IMR-90 (cell line): ENCODE results near the gene LHFPL6. TPM values are rescaled to one million over a fixed set of nuclear protein-coding genes. Genes with fewer than 3 reads are reported as not detected.

Experiments
- polyA plus RNA-seq, 3 experiments: library from polyadenylated mRNA; depleted of rRNA; stranded (reverse); fragments of >200 nt; gene quantifications; 2 replicates each; pipeline ENCODE4 v1.2.3, GENCODE V29; 2012; ENCODE audit warnings: low replicate concordance in 1 of 3
- total RNA-seq: library from RNA; depleted of rRNA; stranded (reverse); fragments of >200 nt; gene quantifications from 2 replicates; pipeline ENCODE4 v1.2.3, GENCODE V29; 2012; rRNA removed

The LHFPL6 gene
- total and polyA plus RNA-seq, 2 of the 4 experiments (the other 2 are of a cell fraction) = 24.7 to 36.1 TPM

Other genes starting within 250 kb of the LHFPL6 start
- gene COG6, start 52.5 kb upstream of the LHFPL6 start, total RNA-seq = 37.5 and 46.1 TPM in 2 replicates
- 20.3 and 22.8 TPM in 2 replicates for gene COG6, start 52.5 kb upstream of the LHFPL6 start, polyA plus RNA-seq (2012; rRNA removed)